Endothelial cell of umbilical vein (primary cell): ENCODE data around the gene SAMD4A. TPM values are rescaled to one million over a fixed set of nuclear protein-coding genes. Genes with fewer than 3 reads are reported as not detected.

Experiments
- BruUV-seq: library from RNA; stranded (reverse); fragments of 400-500 nt; replicated peaks from 2 replicates; lab custom pipeline; 2021; lab: Mats Ljungman, UMichigan
- CTCF ChIA-PET: fragments of 300-600, 350-600 bp; sonication (Branson Sonifier 250); formaldehyde crosslinking; loops from one replicate; lab custom pipeline; 2021; ENCODE audit warnings: antibody characterized with exemption, inconsistent platforms; lab: Charles Lee
- POLR2A ChIA-PET: fragments of 300-600, 350-600 bp; sonication (Branson Sonifier 250); formaldehyde crosslinking; loops from one replicate; lab custom pipeline; 2021; ENCODE audit warnings: antibody characterized with exemption, inconsistent platforms; lab: Charles Lee
- DNase-seq: peaks from one replicate; pipeline ENCODE4 v3.0.0-alpha.2; 2011; ENCODE audit warnings: low read depth, low spot score
- FAIRE-seq: peaks from 2 replicates; lab custom pipeline; 2011; peaks lifted over from hg19 to GRCh38; lab: Jason Lieb, UNC
- H2AFZ ChIP-seq: 2 replicates; pipeline ENCODE4 v1.6.0; 2012; ENCODE audit warnings: low read depth, low read length, control low read depth, inconsistent platforms
- H3K27ac ChIP-seq: 2 replicates; pipeline ENCODE4 v1.5.1; 2011; ENCODE audit warnings: low read depth, mild to moderate bottlenecking, control low read depth, low read length, moderate library complexity; ENCODE audit not compliant: insufficient read depth
- H3K27me3 ChIP-seq, 2 experiments: 2 replicates each; pipeline versions ENCODE4 v1.6.0 to v1.6.1; 2011; ENCODE audit warnings: low read length in 2 of 2, mixed read lengths in 1 of 2; ENCODE audit not compliant: control insufficient read depth in 2 of 2, insufficient read depth in 2 of 2
- H3K36me3 ChIP-seq, 2 experiments: 2 replicates in 1 of 2; 3 replicates in 1 of 2; pipeline ENCODE4 v1.5.1; 2011; ENCODE audit warnings: low read length in 2 of 2, mild to moderate bottlenecking in 1 of 2, moderate library complexity in 1 of 2; ENCODE audit not compliant: control insufficient read depth in 2 of 2, insufficient read depth in 2 of 2; ENCODE audit errors: extremely low read depth in 1 of 2
- H3K4me1 ChIP-seq: 3 replicates; pipeline ENCODE4 v1.5.1; 2011; ENCODE audit warnings: mild to moderate bottlenecking, low read length; ENCODE audit not compliant: control insufficient read depth, insufficient read depth; ENCODE audit errors: extremely low read depth
- H3K4me2 ChIP-seq: 2 replicates; pipeline ENCODE4 v1.6.1; 2011; ENCODE audit warnings: low read length, control low read depth, mixed read lengths; ENCODE audit not compliant: insufficient read depth
- H3K4me3 ChIP-seq, 3 experiments: fragments of 200-600 bp in 1 of 3; sonication (generic), shearing (Covaris generic) in 1 of 3; replicated peaks in 1 of 3; 2 replicates each; pipeline ENCODE4 v1.5.1; 2011 to 2016; ENCODE audit warnings: control low read depth in 3 of 3, low read length in 3 of 3, mild to moderate bottlenecking in 2 of 3, inconsistent platforms in 1 of 3, low read depth in 1 of 3, moderate library complexity in 1 of 3; ENCODE audit not compliant: insufficient read depth in 1 of 3
- H3K79me2 ChIP-seq: 2 replicates; pipeline ENCODE4 v1.6.0; 2012; ENCODE audit warnings: low read length, inconsistent platforms; ENCODE audit not compliant: control insufficient read depth, insufficient read depth
- H3K9ac ChIP-seq: replicated peaks from 2 replicates; pipeline ENCODE3; 2011; ENCODE audit warnings: low read length, control low read depth; ENCODE audit not compliant: insufficient read depth; ENCODE audit errors: extremely low read depth
- H3K9me1 ChIP-seq: replicated peaks from 3 replicates; pipeline ENCODE4 v1.6.0; 2011; ENCODE audit warnings: mild to moderate bottlenecking, low read length; ENCODE audit not compliant: control insufficient read depth, insufficient read depth; ENCODE audit errors: extremely low read depth
- H3K9me3 ChIP-seq: replicated peaks from 2 replicates; pipeline ENCODE4 v1.5.1; 2012; ENCODE audit warnings: low read length, inconsistent platforms; ENCODE audit not compliant: control insufficient read depth, insufficient read depth
- H4K20me1 ChIP-seq: replicated peaks from 2 replicates; pipeline ENCODE3; 2011; ENCODE audit warnings: mild to moderate bottlenecking, low read length; ENCODE audit not compliant: control insufficient read depth, insufficient read depth; ENCODE audit errors: extremely low read depth
- CTCF ChIP-seq, 2 donors: IDR thresholded peaks; 1 replicate in 1 of 2; 2 replicates in 1 of 2; pipeline ENCODE4 v1.5.1; 2011; ENCODE audit warnings: low read length in 2 of 2, mild to moderate bottlenecking in 2 of 2, moderate library complexity in 2 of 2, control low read depth in 1 of 2, inconsistent platforms in 1 of 2, low read depth in 1 of 2; ENCODE audit not compliant: insufficient read depth in 1 of 2; ENCODE audit errors: extremely low read depth in 1 of 2
- EZH2 ChIP-seq: IDR thresholded peaks from 2 replicates; pipeline ENCODE4 v1.6.1; 2012; ENCODE audit warnings: borderline replicate concordance, low read depth, mild to moderate bottlenecking, moderate library complexity, low read length, inconsistent platforms; ENCODE audit not compliant: severe bottlenecking
- FOS ChIP-seq: IDR thresholded peaks from 2 replicates; pipeline ENCODE4 v1.6.1; 2011; ENCODE audit warnings: mild to moderate bottlenecking, low read length, moderate library complexity, borderline replicate concordance; ENCODE audit not compliant: insufficient read depth
- GATA2 ChIP-seq: IDR thresholded peaks from 2 replicates; pipeline ENCODE4 v1.7.0; 2011; ENCODE audit warnings: low read depth, mild to moderate bottlenecking, moderate library complexity, mixed read lengths, low read length; ENCODE audit not compliant: insufficient read length, insufficient read depth
- JUN ChIP-seq: IDR thresholded peaks from 2 replicates; pipeline ENCODE4 v1.6.1; 2011; ENCODE audit warnings: borderline replicate concordance, low read depth; ENCODE audit not compliant: insufficient read length, insufficient read depth
- MYC ChIP-seq: IDR thresholded peaks from one replicate; pipeline ENCODE4 v1.6.1; 2011; ENCODE audit warnings: mild to moderate bottlenecking, low read depth, low read length
- POLR2A ChIP-seq: IDR thresholded peaks from 2 replicates; pipeline ENCODE4 v1.6.1; 2012; ENCODE audit warnings: low read depth, mild to moderate bottlenecking, control low read depth, low read length
- POLR2AphosphoS5 ChIP-seq: IDR thresholded peaks from 2 replicates; pipeline ENCODE4 v1.6.1; 2012; ENCODE audit warnings: low read depth, mild to moderate bottlenecking, control low read depth, low read length, moderate library complexity; ENCODE audit not compliant: insufficient read depth
- dilution Hi-C: fragments of 300-500 bp; cut with MboI; formaldehyde crosslinking; loops from one replicate; pipeline ENCODE4 v1.15.0; 2019; ENCODE audit warnings: low sequenced_read_pairs; ENCODE audit not compliant: extremely low pct_ligation_motif_present
- intact Hi-C: fragments of 100-400 bp; cut with micrococcal nuclease; formaldehyde crosslinking; loops from one replicate; pipeline ENCODE4 v1.10.0; 2022
- polyA plus RNA-seq, 4 experiments: library from polyadenylated mRNA; depleted of rRNA in 3 of 4; stranded (reverse) in 3 of 4; unstranded in 1 of 4; fragments of >200 nt; gene quantifications; 2 replicates each; pipeline versions ENCODE4 v1.2.1 to v1.2.3, GENCODE V29; 2011 to 2012; ENCODE audit warnings: missing spikeins in 1 of 4
- total RNA-seq: library from RNA; stranded (reverse); gene quantifications from 2 replicates; pipeline ENCODE4 v1.2.3, GENCODE V29; 2021
- TF ChIP-seq, protein P1 (sequence below): IDR thresholded peaks from 2 replicates; pipeline ENCODE4 v1.6.1; 2011; ENCODE audit not compliant: insufficient read depth, insufficient read length

The SAMD4A gene
- total and polyA plus RNA-seq, 2 donors (not counting 3 experiments of a cell fraction or from before 2014, with no cell fraction given), result 37.7 to 95.3 TPM

- Histone ChIP-seq H3K9me3 (no peaks in the 10 kb centered on the region), H3K4me3 (no peak overlapping the region), H3K79me2 (peaks cover 36% of the 10 kb centered on the region), H3K27me3 (no peaks in the 10 kb centered on the region), H2AFZ (no peak overlapping the region), H3K27ac (no peak overlapping the region), H3K4me2 (no peak overlapping the region), H3K9ac (no peak overlapping the region), H4K20me1 (peaks cover 3% of the 10 kb centered on the region), H3K36me3 (no peaks in the 10 kb centered on the region), H3K9me1 (no peaks in the 10 kb centered on the region), H3K4me1 (peaks cover 6% of the 10 kb centered on the region)
- dilution Hi-C loops, result no loop called here
- ChIA-PET POLR2A (no interaction called here), CTCF (interaction anchor here (1.2 to 6.5 kb wide), 3 partner anchors 35 to 160 kb away, joined by 3 to 104 read pairs (median 38); partner anchors contain the start of gene SAMD4A)
- FAIRE-seq (no peak), DNase-seq (no peak)
- BruUV-seq, result no TSS peak
- intact Hi-C loops, result no loop called here
- TF ChIP-seq EZH2 (no peak), POLR2AphosphoS5 (no peak), GATA2 (no peak), POLR2A (no peak), FOS (no peak), JUN (no peak), MYC (no peak), CTCF (IDR thresholded peaks at IDR 0.05; ENCODE audit: extremely low read depth in 1 of 2, insufficient read depth in 1 of 2, low read depth in 1 of 2, low read length in 2 of 2) (no peak)
- TF ChIP-seq, protein P1, sequence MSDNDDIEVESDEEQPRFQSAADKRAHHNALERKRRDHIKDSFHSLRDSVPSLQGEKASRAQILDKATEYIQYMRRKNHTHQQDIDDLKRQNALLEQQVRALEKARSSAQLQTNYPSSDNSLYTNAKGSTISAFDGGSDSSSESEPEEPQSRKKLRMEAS, result no peak
Measured at GRCh38 chr14:54725998-54726397, 159.1 kb downstream of the SAMD4A start.
